IMR-90 (cell line): ENCODE data around the gene CCDC60. TPM values are rescaled to one million over a fixed set of nuclear protein-coding genes. Genes with fewer than 3 reads are reported as not detected.

Experiments
- ATAC-seq: fragments of 200-7000 bp; cut with Tn5 transposase; 2 replicates; pipeline ENCODE4 v1.9.1; 2020; ENCODE audit warnings: low read depth, mild to moderate bottlenecking, moderate library complexity
- BruUV-seq: library from RNA; stranded (reverse); fragments of 400-500 nt; replicated peaks from 2 replicates; lab custom pipeline; 2021; lab: Mats Ljungman, UMichigan
- CTCF ChIA-PET: fragments of 300-600 bp; formaldehyde crosslinking; extraction: SDS; loops from one replicate; lab custom pipeline; 2021; ENCODE audit warnings: antibody characterized with exemption; lab: Yijun Ruan, JAX
- POLR2A ChIA-PET: fragments of 300-600 bp; sonication (Branson Sonifier 250); formaldehyde crosslinking; loops from one replicate; lab custom pipeline; 2022; ENCODE audit warnings: antibody characterized with exemption; ENCODE audit not compliant: unreplicated experiment; lab: Charles Lee
- DNase-seq: peaks from one replicate; pipeline ENCODE4 v3.0.0; 2013
- H2AFZ ChIP-seq: replicated peaks from 2 replicates; pipeline ENCODE3; 2013; ENCODE audit warnings: low read length, mild to moderate bottlenecking; ENCODE audit not compliant: poor library complexity
- H2AK5ac ChIP-seq: 2 replicates; pipeline ENCODE4 v1.6.1; 2013; ENCODE audit warnings: low read depth, low read length, inconsistent platforms
- H2AK9ac ChIP-seq: replicated peaks from 2 replicates; pipeline ENCODE3; 2013; ENCODE audit warnings: mild to moderate bottlenecking, low read depth, low read length, moderate library complexity; ENCODE audit not compliant: poor library complexity
- H2BK120ac ChIP-seq: 2 replicates; pipeline ENCODE4 v1.6.1; 2013; ENCODE audit warnings: low read depth, low read length, inconsistent platforms
- H2BK15ac ChIP-seq: 3 replicates; pipeline ENCODE4 v1.6.1; 2013; ENCODE audit warnings: low read depth, low read length, inconsistent platforms
- H2BK20ac ChIP-seq: 2 replicates; pipeline ENCODE4 v1.6.1; 2013; ENCODE audit warnings: low read depth, mild to moderate bottlenecking, inconsistent platforms, low read length, moderate library complexity
- H2BK5ac ChIP-seq: 2 replicates; pipeline ENCODE4 v1.6.1; 2013; ENCODE audit warnings: mild to moderate bottlenecking, low read depth, low read length, inconsistent platforms; ENCODE audit not compliant: poor library complexity, severe bottlenecking
- H3K14ac ChIP-seq: replicated peaks from 2 replicates; pipeline ENCODE4 v1.6.1; 2013; ENCODE audit warnings: low read depth, low read length, inconsistent platforms
- H3K18ac ChIP-seq: 2 replicates; pipeline ENCODE4 v1.6.1; 2013; ENCODE audit warnings: low read depth, low read length, control low read depth
- H3K23ac ChIP-seq: 2 replicates; pipeline ENCODE4 v1.6.1; 2013; ENCODE audit warnings: low read depth, low read length, inconsistent platforms
- H3K27ac ChIP-seq: 2 replicates; pipeline ENCODE4 v1.5.1; 2013; ENCODE audit warnings: mild to moderate bottlenecking, control low read depth, low read length; ENCODE audit not compliant: insufficient read depth
- H3K27me3 ChIP-seq: 2 replicates; pipeline ENCODE4 v1.6.1; 2013; ENCODE audit warnings: low read length; ENCODE audit not compliant: control insufficient read depth, insufficient read depth
- H3K36me3 ChIP-seq: 2 replicates; pipeline ENCODE4 v1.6.1; 2013; ENCODE audit warnings: low read length, mixed read lengths; ENCODE audit not compliant: control insufficient read depth, insufficient read depth
- H3K4ac ChIP-seq: 2 replicates; pipeline ENCODE4 v1.6.1; 2013; ENCODE audit warnings: low read depth, low read length, inconsistent platforms
- H3K4me1 ChIP-seq: 2 replicates; pipeline ENCODE4 v1.6.1; 2013; ENCODE audit warnings: low read length, mixed read lengths; ENCODE audit not compliant: control insufficient read depth, insufficient read depth
- H3K4me2 ChIP-seq: 2 replicates; pipeline ENCODE4 v1.6.1; 2013; ENCODE audit warnings: low read depth, mild to moderate bottlenecking, control low read depth, low read length, moderate library complexity
- H3K4me3 ChIP-seq: 2 replicates; pipeline ENCODE4 v1.5.1; 2013; ENCODE audit warnings: low read depth, mild to moderate bottlenecking, control low read depth, low read length, moderate library complexity; ENCODE audit not compliant: insufficient read depth
- H3K56ac ChIP-seq: 2 replicates; pipeline ENCODE4 v1.6.1; 2013; ENCODE audit warnings: low read length, inconsistent platforms; ENCODE audit not compliant: insufficient read depth; ENCODE audit errors: extremely low read depth
- H3K79me1 ChIP-seq, 2 experiments: 2 replicates each; pipeline ENCODE4 v1.6.1; 2013; ENCODE audit warnings: low read length in 2 of 2, inconsistent platforms in 1 of 2, low read depth in 1 of 2
- H3K9ac ChIP-seq: 2 replicates; pipeline ENCODE4 v1.6.1; 2013; ENCODE audit warnings: low read depth, low read length, control low read depth
- H3K9me1 ChIP-seq: 2 replicates; pipeline ENCODE4 v1.6.1; 2013; ENCODE audit warnings: low read length, inconsistent platforms; ENCODE audit not compliant: insufficient read depth
- H3K9me3 ChIP-seq: 2 replicates; pipeline ENCODE4 v1.6.1; 2013; ENCODE audit warnings: low read length; ENCODE audit not compliant: control insufficient read depth, insufficient read depth
- H4K20me1 ChIP-seq: 2 replicates; pipeline ENCODE4 v1.6.1; 2013; ENCODE audit warnings: low read length, inconsistent platforms; ENCODE audit not compliant: insufficient read depth
- H4K5ac ChIP-seq: 2 replicates; pipeline ENCODE4 v1.6.1; 2013; ENCODE audit warnings: mild to moderate bottlenecking, low read depth, low read length, control low read depth
- H4K8ac ChIP-seq, 2 experiments: 2 replicates each; pipeline ENCODE4 v1.6.1; 2013; ENCODE audit warnings: low read depth in 2 of 2, low read length in 2 of 2, control low read depth in 1 of 2, inconsistent platforms in 1 of 2
- H4K91ac ChIP-seq: 2 replicates; pipeline ENCODE4 v1.6.1; 2013; ENCODE audit warnings: low read depth, low read length, inconsistent platforms; ENCODE audit not compliant: insufficient read depth
- MAFK ChIP-seq: IDR thresholded peaks from 2 replicates; pipeline ENCODE4 v1.6.1; 2012; ENCODE audit warnings: low read depth, low read length, improper control_type of control experiment
- SMC3 ChIP-seq: fragments of 150-350 bp; IDR thresholded peaks from 2 replicates; pipeline ENCODE4 v1.6.1; 2016; ENCODE audit warnings: low read depth, mild to moderate bottlenecking, antibody characterized with exemption, low read length, moderate library complexity
- WGBS, 2 experiments: methylation state at CpG; one replicate each; pipeline versions ENCODE4 v1.1.5 to v1.1.7; 2013; ENCODE audit warnings: missing lambda C conversion rate in 2 of 2; ENCODE audit not compliant: insufficient read length in 1 of 2; ENCODE audit errors: extremely low coverage in 2 of 2; 5-methylcytosine and 5-hydroxymethylcytosine counted together
- dilution Hi-C: fragments of 300-500 bp; cut with HindIII; formaldehyde crosslinking; loops from one replicate; pipeline ENCODE4 v1.14.3; 2018; ENCODE audit warnings: low sequenced_read_pairs; ENCODE audit not compliant: unreplicated experiment
- in situ Hi-C: fragments of 300-500 bp; cut with MboI; formaldehyde crosslinking; loops from 3 replicates; pipeline ENCODE4 v1.14.3; 2019; ENCODE audit warnings: low sequenced_read_pairs, inconsistent platforms, mixed read lengths
- intact Hi-C: fragments of 100-400 bp; cut with micrococcal nuclease; formaldehyde crosslinking; loops from 2 replicates; pipeline ENCODE4 v1.10.0; 2022
- polyA plus RNA-seq, 3 experiments: library from polyadenylated mRNA; depleted of rRNA; stranded (reverse); fragments of >200 nt; gene quantifications; 2 replicates each; pipeline ENCODE4 v1.2.3, GENCODE V29; 2012; ENCODE audit warnings: low replicate concordance in 1 of 3
- total RNA-seq: library from RNA; depleted of rRNA; stranded (reverse); fragments of >200 nt; gene quantifications from 2 replicates; pipeline ENCODE4 v1.2.3, GENCODE V29; 2012
- TF ChIP-seq, protein P1 (sequence below): fragments of 150-350 bp; IDR thresholded peaks from 2 replicates; pipeline ENCODE4 v1.6.1; 2016; ENCODE audit warnings: low read depth, mild to moderate bottlenecking, low read length, moderate library complexity, borderline replicate concordance

Gene CCDC60
- total and polyA plus RNA-seq, 2 of the 4 experiments (the other 2 are of a cell fraction): not detected

DNA sequence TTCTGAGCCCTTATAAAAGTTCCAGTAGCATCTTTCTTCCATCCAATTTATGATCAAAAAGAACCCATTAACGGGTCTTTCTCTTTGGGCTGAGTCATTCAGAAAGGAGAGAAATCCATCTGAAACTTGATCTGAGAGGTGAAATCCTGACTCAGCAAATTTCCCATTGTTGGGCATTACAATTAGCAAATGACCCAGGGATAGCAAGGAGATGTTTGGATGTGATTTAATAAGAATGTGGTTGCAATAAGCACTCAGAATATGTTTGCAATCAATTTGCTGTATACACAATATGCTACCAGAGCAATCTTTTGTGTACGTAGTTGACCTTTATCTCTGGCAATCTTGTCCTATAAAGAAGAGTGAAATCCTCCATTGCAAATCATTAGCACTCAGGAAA, 122.7 kb downstream of the CCDC60 start:
- H3K23ac ChIP-seq: no peak overlapping the region
- no peak overlapping the region for H4K5ac ChIP-seq
- H2BK5ac ChIP-seq: no peak overlapping the region
- TF ChIP-seq SMC3 (no peak), MAFK (peak; percentile 98)
- TF ChIP-seq, protein P1, sequence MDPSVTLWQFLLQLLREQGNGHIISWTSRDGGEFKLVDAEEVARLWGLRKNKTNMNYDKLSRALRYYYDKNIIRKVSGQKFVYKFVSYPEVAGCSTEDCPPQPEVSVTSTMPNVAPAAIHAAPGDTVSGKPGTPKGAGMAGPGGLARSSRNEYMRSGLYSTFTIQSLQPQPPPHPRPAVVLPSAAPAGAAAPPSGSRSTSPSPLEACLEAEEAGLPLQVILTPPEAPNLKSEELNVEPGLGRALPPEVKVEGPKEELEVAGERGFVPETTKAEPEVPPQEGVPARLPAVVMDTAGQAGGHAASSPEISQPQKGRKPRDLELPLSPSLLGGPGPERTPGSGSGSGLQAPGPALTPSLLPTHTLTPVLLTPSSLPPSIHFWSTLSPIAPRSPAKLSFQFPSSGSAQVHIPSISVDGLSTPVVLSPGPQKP: no peak
- DNase-seq (no peak), ATAC-seq (no peak)
- H2AFZ ChIP-seq: no peak overlapping the region
- no peak overlapping the region for H3K27ac ChIP-seq
- no peak overlapping the region for H2AK5ac ChIP-seq
- ChIA-PET POLR2A (no interaction called here), CTCF (no interaction called here)
- no peaks in the 10 kb centered on the region for H3K4me1 ChIP-seq
- no peaks in the 10 kb centered on the region for H4K20me1 ChIP-seq
- intact Hi-C loops (no loop called here), in situ Hi-C loops (no loop called here), dilution Hi-C loops (no loop called here)
- no peak overlapping the region for H2BK15ac ChIP-seq
- H3K4ac ChIP-seq: no peak overlapping the region
- no peak overlapping the region for H3K18ac ChIP-seq
- no CpG with 5 or more reads among the region's 2 CpGs for WGBS, 2 experiments
- H3K9me3 ChIP-seq: peaks cover 2% of the 10 kb centered on the region; the same call in 1 of the 2 replicates
- BruUV-seq: no TSS peak
- no peak overlapping the region for H2BK20ac ChIP-seq
- H3K4me3 ChIP-seq: no peak overlapping the region
- H3K9ac ChIP-seq: no peak overlapping the region
- no peaks in the 10 kb centered on the region for H3K79me1 ChIP-seq
- no peak overlapping the region for H3K4me2 ChIP-seq
- H3K36me3 ChIP-seq: no peaks in the 10 kb centered on the region
- H3K9me1 ChIP-seq: no peaks in the 10 kb centered on the region
- no peak overlapping the region for H4K91ac ChIP-seq
- H3K56ac ChIP-seq: no peak overlapping the region
- H2AK9ac ChIP-seq: no peak overlapping the region
- H2BK120ac ChIP-seq: no peak overlapping the region
- no peak overlapping the region for H3K14ac ChIP-seq
- no peaks in the 10 kb centered on the region for H3K27me3 ChIP-seq
- no peak overlapping the region for H4K8ac ChIP-seq
